Esophagus squamous epithelium (tissue), 4 donors: Measurements from ENCODE around the gene TMEM14A.

Experiments used
- CTCF ChIP-seq, 6 experiments: fragments of 450-650 bp in 4 of 6; fragments of 200-600 bp in 2 of 6; sonication (generic) in 2 of 6; IDR thresholded peaks; one replicate each; pipeline ENCODE4 v1.5.1; 2016 to 2019; ENCODE audit warnings: antibody characterized with exemption in 6 of 6, mild to moderate bottlenecking in 4 of 6, moderate library complexity in 4 of 6
- POLR2A ChIP-seq, 4 donors: fragments of 450-650 bp; IDR thresholded peaks; one replicate each; pipeline ENCODE4 v1.6.1; 2017; ENCODE audit warnings: antibody characterized with exemption in 4 of 4, mild to moderate bottlenecking in 4 of 4, moderate library complexity in 3 of 4

GRCh38 chr6:52675372-52675771 lies 4.5 kb downstream of the TMEM14A start:
- no peak for TF ChIP-seq CTCF (IDR thresholded peaks at IDR 0.05)
- TF ChIP-seq POLR2A (IDR thresholded peaks at IDR 0.05), result no peak
